ENCODE data around the gene TOE1. TPM values are rescaled to one million over a fixed set of nuclear protein-coding genes. Genes with fewer than 3 reads are reported as not detected.
A peak's percentile ranks its signal among the peaks of the same experiment; 100 is the strongest.
"Not testable (repeated sequence)": the region's sequence is repeated elsewhere in the genome, so short reads cannot be mapped to it uniquely, and the experiment has no call there.

The TOE1 gene
- total and polyA plus RNA-seq, 8 donors: 0.87 to 31.5 (median 8.1) TPM

GRCh38 chr1:45360981-45361380 is 21.0 kb downstream of the TOE1 start:
- H3K9me3 ChIP-seq, H3K36me3 ChIP-seq, H3K27me3 ChIP-seq, H3K4me3 ChIP-seq: not testable (repeated sequence)
- Histone ChIP-seq H3K4me1 (peaks cover 10 to 27% (median 16%) of the 10 kb centered on the region in 4 donors), H3K27ac (peak overlapping the region in 4 of 5 donors; percentile 48 to 73 (median 72))
- 47 to 63% (median 60%) methylated on average over 7 of the region's 7 CpGs for WGBS, 5 donors
- peak in 1 of 2 donors; percentile 78 for DNase-seq
- TF ChIP-seq POLR2AphosphoS5 (IDR thresholded peaks at IDR 0.05): peak in 2 of 3 donors; percentile 28 to 57
- intact Hi-C loops (cut with DNase I; ENCODE audit: low total_unique reads): loop anchor here (5.0 kb wide), 1 partner anchor 206 kb away; no protein-coding TSS in a partner anchor

- no peaks in the 10 kb centered on the region for H3K36me3 ChIP-seq
- H3K4me3 ChIP-seq: no peak overlapping the region
- H3K9me3 ChIP-seq: no peaks in the 10 kb centered on the region
- 79 to 92% (median 89%) methylated on average over 2 of the region's 2 CpGs for WGBS, 5 donors
- intact Hi-C loops (cut with DNase I; ENCODE audit: low total_unique reads): loop anchor here (5.0 kb wide), 1 partner anchor 203 kb away; no protein-coding TSS in a partner anchor
- no peaks in the 10 kb centered on the region for H3K27me3 ChIP-seq
- DNase-seq: no peak
- peaks cover 10 to 27% (median 16%) of the 10 kb centered on the region in 4 donors for H3K4me1 ChIP-seq
- H3K27ac ChIP-seq: no peak overlapping the region
- no peak for TF ChIP-seq POLR2A (IDR thresholded peaks at IDR 0.05)
- no peak for TF ChIP-seq POLR2AphosphoS5 (IDR thresholded peaks at IDR 0.05)
- no peak for TF ChIP-seq EP300 (IDR thresholded peaks at IDR 0.05)
Measured at GRCh38 chr1:45364294-45364693, 24.3 kb downstream of the TOE1 start.

- intact Hi-C loops (cut with DNase I; ENCODE audit: low total_unique reads): no loop called here
- peaks cover 9 to 20% (median 14%) of the 10 kb centered on the region in 4 donors for H3K4me1 ChIP-seq
- DNase-seq: no peak
- WGBS, 5 donors: 75 to 90% (median 88%) methylated on average over 6 of the region's 6 CpGs
- no peak overlapping the region for H3K27ac ChIP-seq
- no peaks in the 10 kb centered on the region for H3K9me3 ChIP-seq
- no peak overlapping the region for H3K4me3 ChIP-seq
- no peak for TF ChIP-seq POLR2AphosphoS5 (IDR thresholded peaks at IDR 0.05)
- no peak for TF ChIP-seq EP300 (IDR thresholded peaks at IDR 0.05)
- H3K36me3 ChIP-seq: no peaks in the 10 kb centered on the region
- no peaks in the 10 kb centered on the region for H3K27me3 ChIP-seq
Measured at GRCh38 chr1:45365051-45365450, 25.1 kb downstream of the TOE1 start.

GRCh38 chr1:45370575-45370974 is 30.6 kb downstream of the TOE1 start:
- no peak for DNase-seq
- intact Hi-C loops (cut with DNase I; ENCODE audit: low total_unique reads): no loop called here
- Histone ChIP-seq H3K4me3 (no peak overlapping the region), H3K9me3 (no peaks in the 10 kb centered on the region), H3K27ac (no peak overlapping the region), H3K27me3 (no peaks in the 10 kb centered on the region), H3K36me3 (no peaks in the 10 kb centered on the region), H3K4me1 (peaks cover 0 to 26% (median 11%) of the 10 kb centered on the region in 4 donors)
- TF ChIP-seq CTCF (IDR thresholded peaks at IDR 0.05) (no peak), POLR2AphosphoS5 (IDR thresholded peaks at IDR 0.05) (no peak), EP300 (IDR thresholded peaks at IDR 0.05) (no peak), POLR2A (IDR thresholded peaks at IDR 0.05) (no peak)

GRCh38 chr1:45373573-45373972 is 33.6 kb downstream of the TOE1 start:
- intact Hi-C loops (cut with DNase I; ENCODE audit: low total_unique reads): no loop called here
- H3K4me3 ChIP-seq: no peak overlapping the region

More at GRCh38 chr1:45373573-45373972, 33.6 kb downstream of the TOE1 start:
- Histone ChIP-seq H3K27me3 (no peaks in the 10 kb centered on the region), H3K4me1 (peaks cover 0 to 34% (median 18%) of the 10 kb centered on the region in 4 donors), H3K36me3 (no peaks in the 10 kb centered on the region), H3K9me3 (no peaks in the 10 kb centered on the region), H3K27ac (peak overlapping the region in 1 of 5 donors; percentile 35)
- TF ChIP-seq EP300 (IDR thresholded peaks at IDR 0.05): no peak
- TF ChIP-seq POLR2A (IDR thresholded peaks at IDR 0.05): no peak
- TF ChIP-seq POLR2AphosphoS5 (IDR thresholded peaks at IDR 0.05): no peak
- no peak for TF ChIP-seq CTCF (IDR thresholded peaks at IDR 0.05)
- no peak for DNase-seq
